Activated T-cell treated with anti-CD3 and anti-CD28 coated beads, Interleukin-2, amount 50 U/mL, for 4 hours (primary cell): ENCODE results near the gene ZNF26. TPM values are rescaled to one million over a fixed set of nuclear protein-coding genes. Genes with fewer than 3 reads are reported as not detected.
"Not testable (repeated sequence)": the region's sequence is repeated elsewhere in the genome, so short reads cannot be mapped to it uniquely, and the experiment has no call there.

Experiments
- ATAC-seq, 2 donors: fragments of 200-7000 bp; cut with Tn5 transposase; one replicate each; pipeline ENCODE4 v1.10.0; 2021
- DNase-seq: peaks from one replicate; pipeline ENCODE4 v3.0.0-alpha.2; 2020
- H3K27me3 Mint-ChIP-seq: one replicate; pipeline ENCODE4 v1.8.0; 2021; ENCODE audit warnings: low read depth, mixed read lengths
- H3K36me3 Mint-ChIP-seq: one replicate; pipeline ENCODE4 v1.8.0; 2022; ENCODE audit warnings: mixed read lengths; ENCODE audit not compliant: insufficient read depth
- H3K4me1 Mint-ChIP-seq: one replicate; pipeline ENCODE4 v1.8.0; 2021; ENCODE audit warnings: low read depth, mixed read lengths
- H3K4me3 Mint-ChIP-seq: one replicate; pipeline ENCODE4 v1.8.0; 2021; ENCODE audit warnings: mild to moderate bottlenecking, moderate library complexity, mixed read lengths
- H3K9me3 Mint-ChIP-seq: one replicate; pipeline ENCODE4 v1.8.0; 2021; ENCODE audit warnings: mixed read lengths
- total RNA-seq, 3 donors: library from RNA; stranded (reverse); gene quantifications; one replicate each; pipeline ENCODE4 v1.2.1, GENCODE V29; 2021

Gene ZNF26
- total RNA-seq, 3 donors from 2014 or later: 19.4 to 30.2 (median 24.0) TPM

GRCh38 chr12:132976870-132977269 lies 9.3 kb upstream of the ZNF26 start:
- not testable (repeated sequence) for H3K4me1 Mint-ChIP-seq, H3K4me3 Mint-ChIP-seq, H3K36me3 Mint-ChIP-seq, ATAC-seq
- H3K27me3 Mint-ChIP-seq: peaks cover 14% of the 10 kb centered on the region
- DNase-seq: peak; percentile 30
- peaks cover 46% of the 10 kb centered on the region for H3K9me3 Mint-ChIP-seq

GRCh38 chr12:132986885-132987225 lies 688 bp downstream of the ZNF26 start:
- peak; percentile 1 to 8 for ATAC-seq
- Mint-ChIP-seq H3K4me1 (peaks cover 33% of the 10 kb centered on the region), H3K4me3 (peak overlapping the region; percentile 85), H3K36me3 (peaks cover 32% of the 10 kb centered on the region), H3K27me3 (no peaks in the 10 kb centered on the region), H3K9me3 (peaks cover 20% of the 10 kb centered on the region)
- no peak for DNase-seq

GRCh38 chr12:132998741-132999140 lies 12.6 kb downstream of the ZNF26 start:
- Mint-ChIP-seq H3K27me3 (no peaks in the 10 kb centered on the region), H3K4me3 (no peak overlapping the region), H3K36me3 (peaks cover 66% of the 10 kb centered on the region), H3K9me3 (peaks cover 38% of the 10 kb centered on the region), H3K4me1 (peaks cover 6% of the 10 kb centered on the region)
- ATAC-seq (no peak), DNase-seq (no peak)

- ATAC-seq (no peak), DNase-seq (no peak)
- H3K4me3 Mint-ChIP-seq: no peak overlapping the region
- peaks cover 44% of the 10 kb centered on the region for H3K9me3 Mint-ChIP-seq
- H3K36me3 Mint-ChIP-seq: peaks cover 87% of the 10 kb centered on the region
- H3K4me1 Mint-ChIP-seq: no peaks in the 10 kb centered on the region
- H3K27me3 Mint-ChIP-seq: no peaks in the 10 kb centered on the region
Measured at GRCh38 chr12:133010657-133011297, 24.6 kb downstream of the ZNF26 start.

- no peak for ATAC-seq
- H3K27me3 Mint-ChIP-seq: no peaks in the 10 kb centered on the region
- DNase-seq: no peak
- no peak overlapping the region for H3K4me3 Mint-ChIP-seq
- no peaks in the 10 kb centered on the region for H3K4me1 Mint-ChIP-seq
- peaks cover 52% of the 10 kb centered on the region for H3K9me3 Mint-ChIP-seq
- H3K36me3 Mint-ChIP-seq: peaks cover 13% of the 10 kb centered on the region
Measured at GRCh38 chr12:133023566-133023965, 37.4 kb downstream of the ZNF26 start.

- DNase-seq (no peak), ATAC-seq (no peak)
- H3K36me3 Mint-ChIP-seq: peaks cover 2% of the 10 kb centered on the region
- no peaks in the 10 kb centered on the region for H3K27me3 Mint-ChIP-seq
- peaks cover 39% of the 10 kb centered on the region for H3K9me3 Mint-ChIP-seq
- H3K4me1 Mint-ChIP-seq: no peaks in the 10 kb centered on the region
- H3K4me3 Mint-ChIP-seq: no peak overlapping the region
Measured at GRCh38 chr12:133026996-133027395, 40.8 kb downstream of the ZNF26 start.

GRCh38 chr12:133037207-133038005 lies 51.2 kb downstream of the ZNF26 start, which contains the start of gene ZNF84:
TSS of gene ZNF84 (plus strand) at chr12:133037509. CDS start at chr12:133041468, 3,959 bp downstream.
- no peaks in the 10 kb centered on the region for H3K27me3 Mint-ChIP-seq
- peak within 1 kb of the TSS; percentile 87 for H3K4me3 Mint-ChIP-seq
- ATAC-seq (peak; percentile 99), DNase-seq (peak; percentile 96)
- H3K4me1 Mint-ChIP-seq: peaks cover 7% of the 10 kb centered on the region
- H3K36me3 Mint-ChIP-seq: peaks cover 33% of the 10 kb centered on the region
- peaks cover 45% of the 10 kb centered on the region for H3K9me3 Mint-ChIP-seq

- Mint-ChIP-seq H3K4me1 (peaks cover 7% of the 10 kb centered on the region), H3K9me3 (peaks cover 51% of the 10 kb centered on the region), H3K36me3 (peaks cover 41% of the 10 kb centered on the region), H3K4me3 (peak overlapping the region; percentile 87), H3K27me3 (no peaks in the 10 kb centered on the region)
- no peak for DNase-seq
- ATAC-seq: no peak
Measured at GRCh38 chr12:133038118-133038709, 52.0 kb downstream of the ZNF26 start.

- no peak overlapping the region for H3K4me3 Mint-ChIP-seq
- no peaks in the 10 kb centered on the region for H3K4me1 Mint-ChIP-seq
- DNase-seq: no peak
- no peaks in the 10 kb centered on the region for H3K27me3 Mint-ChIP-seq
- H3K36me3 Mint-ChIP-seq: peaks cover 86% of the 10 kb centered on the region
- ATAC-seq: no peak
- H3K9me3 Mint-ChIP-seq: peaks cover 65% of the 10 kb centered on the region
Measured at GRCh38 chr12:133046698-133047097, 60.5 kb downstream of the ZNF26 start.

GRCh38 chr12:133057446-133057845 lies 71.3 kb downstream of the ZNF26 start:
- H3K27me3 Mint-ChIP-seq: no peaks in the 10 kb centered on the region
- ATAC-seq (no peak), DNase-seq (no peak)
- no peaks in the 10 kb centered on the region for H3K4me1 Mint-ChIP-seq
- H3K4me3 Mint-ChIP-seq: no peak overlapping the region
- peaks cover 56% of the 10 kb centered on the region for H3K9me3 Mint-ChIP-seq
- peaks cover 46% of the 10 kb centered on the region for H3K36me3 Mint-ChIP-seq

GRCh38 chr12:133058203-133059113 lies 72.3 kb downstream of the ZNF26 start:
- Mint-ChIP-seq H3K4me3 (no peak overlapping the region), H3K36me3 (peaks cover 43% of the 10 kb centered on the region), H3K4me1 (no peaks in the 10 kb centered on the region), H3K27me3 (no peaks in the 10 kb centered on the region), H3K9me3 (peaks cover 56% of the 10 kb centered on the region)
- DNase-seq (no peak), ATAC-seq (no peak)

GRCh38 chr12:133061954-133062353 lies 75.8 kb downstream of the ZNF26 start:
- DNase-seq (no peak), ATAC-seq (no peak)
- peaks cover 24% of the 10 kb centered on the region for H3K36me3 Mint-ChIP-seq
- no peaks in the 10 kb centered on the region for H3K27me3 Mint-ChIP-seq
- no peak overlapping the region for H3K4me3 Mint-ChIP-seq
- no peaks in the 10 kb centered on the region for H3K4me1 Mint-ChIP-seq
- peaks cover 62% of the 10 kb centered on the region for H3K9me3 Mint-ChIP-seq

- Mint-ChIP-seq H3K36me3 (peaks cover 9% of the 10 kb centered on the region), H3K4me1 (no peaks in the 10 kb centered on the region), H3K9me3 (peaks cover 55% of the 10 kb centered on the region), H3K4me3 (no peak overlapping the region), H3K27me3 (no peaks in the 10 kb centered on the region)
- no peak for DNase-seq
- no peak for ATAC-seq
Measured at GRCh38 chr12:133063556-133063955, 77.4 kb downstream of the ZNF26 start.

GRCh38 chr12:133073836-133074235 lies 87.7 kb downstream of the ZNF26 start:
- Mint-ChIP-seq H3K9me3 (peaks cover 30% of the 10 kb centered on the region), H3K27me3 (no peaks in the 10 kb centered on the region), H3K4me1 (no peaks in the 10 kb centered on the region), H3K4me3 (no peak overlapping the region), H3K36me3 (peaks cover 3% of the 10 kb centered on the region)
- ATAC-seq (no peak), DNase-seq (no peak)
